GM10266 (cell line): ENCODE results near the gene RFX2.

ENCODE experiments used
- DNase-seq: peaks from one replicate; pipeline ENCODE4 v3.0.0; 2012; ENCODE audit errors: extremely low spot score
- CTCF ChIP-seq: IDR thresholded peaks from 2 replicates; pipeline ENCODE4 v1.5.1; 2012; ENCODE audit warnings: mild to moderate bottlenecking, low read depth; ENCODE audit not compliant: control insufficient read depth, insufficient read depth; ENCODE audit errors: missing control alignments

RFX2 gene

GRCh38 chr19:5977785-5978605 is 132.3 kb downstream of the RFX2 start, which contains the start of gene RANBP3:
TSS of gene RANBP3 (minus strand) at chr19:5978140. CDS start at chr19:5978082, 58 bp downstream.
- no peak for TF ChIP-seq CTCF
- peak; percentile 99 for DNase-seq

- TF ChIP-seq CTCF, result no peak
- DNase-seq, result no peak
Observed at GRCh38 chr19:5977222-5977784, 133.0 kb downstream of the RFX2 start.

- no peak for TF ChIP-seq CTCF
- no peak for DNase-seq
Observed at GRCh38 chr19:5976768-5977167, 133.5 kb downstream of the RFX2 start.

- TF ChIP-seq CTCF, result no peak
- no peak for DNase-seq
Observed at GRCh38 chr19:5975388-5975728, 134.9 kb downstream of the RFX2 start.

- TF ChIP-seq CTCF, result no peak
- DNase-seq, result peak; percentile 65
Observed at GRCh38 chr19:5974721-5975387, 135.4 kb downstream of the RFX2 start.

GRCh38 chr19:5973867-5974635 is 136.2 kb downstream of the RFX2 start:
- TF ChIP-seq CTCF, result no peak

GRCh38 chr19:5973376-5973775 is 136.9 kb downstream of the RFX2 start:
- TF ChIP-seq CTCF, result no peak
- DNase-seq, result no peak

More at GRCh38 chr19:5973867-5974635, 136.2 kb downstream of the RFX2 start:
- no peak for DNase-seq
